Stimulated activated CD8-positive, alpha-beta memory T cell treated with anti-CD3 and anti-CD28 coated beads, Interleukin-15, amount 100 ng/mL, for 4 hours (primary cell): Measurements from ENCODE around the gene PLCXD1.
"Not testable (repeated sequence)": the region's sequence is repeated elsewhere in the genome, so short reads cannot be mapped to it uniquely, and the experiment has no call there.

ENCODE experiments used
- DNase-seq, 2 donors: peaks; one replicate each; pipeline ENCODE4 v3.0.0-alpha.2; 2020; ENCODE audit warnings: low read depth in 2 of 2

Gene PLCXD1

GRCh38 chrX:264006-264405 is 17.2 kb upstream of the PLCXD1 start:
- not testable (repeated sequence) for DNase-seq

GRCh38 chrX:264634-265455 is 16.3 kb upstream of the PLCXD1 start:
- no peak for DNase-seq

GRCh38 chrX:265502-265901 is 15.7 kb upstream of the PLCXD1 start:
- no peak for DNase-seq

- DNase-seq: no peak
Measured at GRCh38 chrX:267771-268261, 13.4 kb upstream of the PLCXD1 start.

- no peak for DNase-seq
Measured at GRCh38 chrX:270848-271367, 10.3 kb upstream of the PLCXD1 start.

GRCh38 chrX:274904-275475 is 6.2 kb upstream of the PLCXD1 start:
- no peak for DNase-seq

GRCh38 chrX:275476-275966 is 5.7 kb upstream of the PLCXD1 start:
- DNase-seq: no peak

GRCh38 chrX:275967-276580 is 5.1 kb upstream of the PLCXD1 start:
- DNase-seq: no peak

- no peak for DNase-seq
Measured at GRCh38 chrX:276581-277201, 4.5 kb upstream of the PLCXD1 start.

- not testable (repeated sequence) for DNase-seq
Measured at GRCh38 chrX:279757-280604, 1.2 kb upstream of the PLCXD1 start.

- DNase-seq: not testable (repeated sequence)
Measured at GRCh38 chrX:280722-281121, 459 bp upstream of the PLCXD1 start.

GRCh38 chrX:282000-282681 is 960 bp downstream of the PLCXD1 start:
- DNase-seq: not testable (repeated sequence)

- peak; percentile 78 to 90 for DNase-seq
Measured at GRCh38 chrX:283115-283845, 2.1 kb downstream of the PLCXD1 start.

- no peak for DNase-seq
Measured at GRCh38 chrX:285076-285677, 4.0 kb downstream of the PLCXD1 start.

- no peak for DNase-seq
Measured at GRCh38 chrX:287670-288069, 6.5 kb downstream of the PLCXD1 start.

GRCh38 chrX:288561-288991 is 7.4 kb downstream of the PLCXD1 start:
- no peak for DNase-seq

- no peak for DNase-seq
Measured at GRCh38 chrX:290476-291166, 9.4 kb downstream of the PLCXD1 start.

GRCh38 chrX:291411-291901 is 10.3 kb downstream of the PLCXD1 start:
- no peak for DNase-seq
